HepG2 (cell line): ENCODE measurements around the gene MPIG6B. TPM values are rescaled to one million over a fixed set of nuclear protein-coding genes. Genes with fewer than 3 reads are reported as not detected.
A peak's percentile ranks its signal among the peaks of the same experiment; 100 is the strongest.

Source experiments
- ATAC-seq: fragments of 200-7000 bp; cut with Tn5 transposase; 3 replicates; pipeline ENCODE4 v1.9.1; 2020; ENCODE audit warnings: mild to moderate bottlenecking, moderate library complexity
- BruUV-seq: library from RNA; stranded (reverse); fragments of 400-500 nt; replicated peaks from 2 replicates; lab custom pipeline; 2021; lab: Mats Ljungman, UMichigan
- CTCF ChIA-PET: fragments of 300-600 bp; formaldehyde crosslinking; extraction: SDS; loops from one replicate; lab custom pipeline; 2021; ENCODE audit warnings: low total read pairs, inconsistent platforms, low intra/inter-chr PET ratio; lab: Yijun Ruan, JAX
- POLR2A ChIA-PET: fragments of 350-600 bp; sonication (Branson Sonifier 250); formaldehyde crosslinking; loops from one replicate; lab custom pipeline; 2020; ENCODE audit warnings: antibody characterized with exemption, inconsistent platforms; lab: Yijun Ruan, JAX
- DNase-seq: peaks from one replicate; pipeline ENCODE4 v3.0.0-alpha.2; 2015; ENCODE audit warnings: low spot score
- FAIRE-seq: peaks from 3 replicates; lab custom pipeline; 2011; peaks lifted over from hg19 to GRCh38; lab: Jason Lieb, UNC
- H2AFZ ChIP-seq: one replicate; pipeline ENCODE4 v1.6.1; 2011; ENCODE audit warnings: low read length, inconsistent platforms
- H3K27ac ChIP-seq: fragments of 300-600 bp; 3 replicates; pipeline ENCODE4 v1.8.0; 2011; ENCODE audit warnings: mixed run types, mild to moderate bottlenecking, mixed read lengths, low read length, inconsistent platforms; ENCODE audit not compliant: insufficient read depth; ENCODE audit errors: extremely low read length
- H3K27me3 ChIP-seq, 2 experiments: fragments of 200-600 bp in 1 of 2; 2 replicates in 1 of 2; 3 replicates in 1 of 2; pipeline versions ENCODE4 v1.6.0 to v1.8.0; 2011; ENCODE audit warnings: low read length in 2 of 2, mild to moderate bottlenecking in 2 of 2, moderate library complexity in 2 of 2, inconsistent platforms in 1 of 2; ENCODE audit not compliant: insufficient read depth in 2 of 2, control insufficient read depth in 1 of 2
- H3K36me3 ChIP-seq, 2 experiments: fragments of 200-600 bp in 1 of 2; replicated peaks in 1 of 2; 2 replicates in 1 of 2; 3 replicates in 1 of 2; pipeline versions ENCODE4 v1.5.1 to v1.8.0; 2011; ENCODE audit warnings: low read length in 2 of 2, inconsistent platforms in 1 of 2; ENCODE audit not compliant: insufficient read depth in 2 of 2, control insufficient read depth in 1 of 2
- H3K4me1 ChIP-seq: 2 replicates; pipeline ENCODE4 v1.5.1; 2012; ENCODE audit warnings: low read length, inconsistent platforms; ENCODE audit not compliant: insufficient read depth
- H3K4me2 ChIP-seq: 2 replicates; pipeline ENCODE4 v1.6.0; 2011; ENCODE audit warnings: low read depth, low read length, inconsistent platforms
- H3K4me3 ChIP-seq, 3 experiments: fragments of 200-600 bp in 1 of 3; sonication (generic), shearing (Covaris generic) in 1 of 3; replicated peaks in 1 of 3; 2 replicates each; pipeline ENCODE4 v1.5.1; 2011 to 2016; ENCODE audit warnings: low read length in 3 of 3, inconsistent platforms in 2 of 3, low read depth in 2 of 3, mild to moderate bottlenecking in 2 of 3, control low read depth in 1 of 3, mixed read lengths in 1 of 3; ENCODE audit not compliant: insufficient read depth in 1 of 3
- H3K79me2 ChIP-seq: one replicate; pipeline ENCODE4 v1.6.1; 2011; ENCODE audit warnings: low read length, inconsistent platforms; ENCODE audit not compliant: insufficient read depth
- H3K9ac ChIP-seq: 2 replicates; pipeline ENCODE4 v1.6.0; 2011; ENCODE audit warnings: mild to moderate bottlenecking, low read depth, low read length, inconsistent platforms; ENCODE audit not compliant: insufficient read depth
- H3K9me3 ChIP-seq: 2 replicates; pipeline ENCODE4 v1.5.1; 2012; ENCODE audit warnings: mild to moderate bottlenecking, low read length
- H4K20me1 ChIP-seq: 2 replicates; pipeline ENCODE4 v1.6.0; 2011; ENCODE audit warnings: inconsistent platforms, mild to moderate bottlenecking, low read length, moderate library complexity; ENCODE audit not compliant: insufficient read depth
- ATF2 ChIP-seq: sonication (generic); formaldehyde crosslinking; IDR thresholded peaks from 2 replicates; pipeline ENCODE4 v1.4.0; 2020; ENCODE audit warnings: missing genetic modification reagents
- GLI4 ChIP-seq: sonication (generic); formaldehyde crosslinking; IDR thresholded peaks from 2 replicates; pipeline ENCODE4 v1.5.1; 2020; ENCODE audit warnings: missing genetic modification reagents, mild to moderate bottlenecking, moderate library complexity, borderline replicate concordance
- HDAC6 ChIP-seq: fragments of 200-600 bp; sonication (generic); IDR thresholded peaks from 2 replicates; pipeline ENCODE4 v1.7.0; 2017; ENCODE audit warnings: mild to moderate bottlenecking, antibody characterized with exemption, low read length, low read depth
- HNF1B ChIP-seq: sonication (generic); formaldehyde crosslinking; IDR thresholded peaks from 2 replicates; pipeline ENCODE4 v1.5.1; 2020; ENCODE audit warnings: mild to moderate bottlenecking, moderate library complexity, missing genetic modification reagents
- HNF4G ChIP-seq, 2 experiments: sonication (generic) in 1 of 2; formaldehyde crosslinking in 1 of 2; IDR thresholded peaks; 2 replicates each; pipeline versions ENCODE4 v1.4.0 to v1.6.1; 2011 to 2020; ENCODE audit warnings: borderline replicate concordance in 2 of 2, low read depth in 2 of 2, mild to moderate bottlenecking in 2 of 2, low read length in 1 of 2, missing genetic modification reagents in 1 of 2, moderate library complexity in 1 of 2
- HOMEZ ChIP-seq: IDR thresholded peaks from 2 replicates; pipeline ENCODE4 v1.6.1; 2016; ENCODE audit warnings: low read depth
- NONO ChIP-seq, 2 experiments: fragments of 450-650 bp in 1 of 2; sonication (generic) in 1 of 2; formaldehyde crosslinking in 1 of 2; IDR thresholded peaks in 1 of 2; conservative IDR thresholded peaks in 1 of 2; 2 replicates each; pipeline versions ENCODE4 v1.6.1 to v1.8.0; 2017 to 2022; ENCODE audit warnings: mild to moderate bottlenecking in 1 of 2, missing genetic modification reagents in 1 of 2, moderate library complexity in 1 of 2
- NRL ChIP-seq: sonication (generic); formaldehyde crosslinking; IDR thresholded peaks from 2 replicates; pipeline ENCODE4 v1.5.0; 2020; ENCODE audit warnings: missing genetic modification reagents, mild to moderate bottlenecking, moderate library complexity, borderline replicate concordance
- ZBTB42 ChIP-seq: sonication (generic); formaldehyde crosslinking; IDR thresholded peaks from 2 replicates; pipeline ENCODE4 v1.5.0; 2020; ENCODE audit warnings: mild to moderate bottlenecking, missing genetic modification reagents
- ZFP41 ChIP-seq: sonication (generic); formaldehyde crosslinking; IDR thresholded peaks from 2 replicates; pipeline ENCODE4 v1.4.0; 2020; ENCODE audit warnings: mild to moderate bottlenecking, missing genetic modification reagents, borderline replicate concordance
- ZNF839 ChIP-seq: sonication (generic); formaldehyde crosslinking; IDR thresholded peaks from 2 replicates; pipeline ENCODE4 v1.4.0; 2020; ENCODE audit warnings: missing genetic modification reagents, mild to moderate bottlenecking, borderline replicate concordance
- WGBS: methylation state at CpG from one replicate; pipeline ENCODE4 v1.1.6; 2017; ENCODE audit warnings: low lambda C conversion rate; 5-methylcytosine and 5-hydroxymethylcytosine counted together
- in situ Hi-C: cut with HindIII; loops from 2 replicates; pipeline ENCODE4 v1.10.0; 2017; ENCODE audit warnings: low pct_unique_long_range_greater_than_20kb; ENCODE audit not compliant: extremely low pct_ligation_motif_present
- intact Hi-C: fragments of 100-400 bp; cut with micrococcal nuclease; formaldehyde crosslinking; loops from one replicate; pipeline ENCODE4 v1.10.0; 2022; ENCODE audit not compliant: unreplicated experiment
- polyA plus RNA-seq, 8 experiments: library from polyadenylated mRNA; depleted of rRNA in 3 of 8; stranded (reverse) in 7 of 8; unstranded in 1 of 8; fragments of >200 nt; fragmentation: Illumina TruSeq in 4 of 8; extraction: Trizol in 4 of 8; gene quantifications; 2 replicates each; pipeline versions ENCODE4 v1.2.1 to v1.2.3, GENCODE V29; 2011 to 2016; ENCODE audit warnings: low read depth in 4 of 8, missing spikeins in 1 of 8, mixed read lengths in 1 of 8; ENCODE audit not compliant: insufficient read depth in 1 of 8
- total RNA-seq, 5 experiments: library from RNA; depleted of rRNA; stranded (reverse); fragments of >200 nt; fragmentation: Illumina TruSeq; extraction: Trizol; gene quantifications; 2 replicates each; pipeline ENCODE4 v1.2.3, GENCODE V29; 2016; ENCODE audit warnings: low read depth in 1 of 5

MPIG6B gene
- total and polyA plus RNA-seq, 2 of the 13 experiments (the other 11 are each of a cell fraction or from before 2014, with no cell fraction given) = not detected

- TSS peak; percentile 61 for BruUV-seq
- peaks cover 39% of the 10 kb centered on the region for H3K4me1 ChIP-seq
- CTCF ChIA-PET = no interaction called here
- no peaks in the 10 kb centered on the region; a peak in 2 of 5 replicates for H3K27me3 ChIP-seq
- no peaks in the 10 kb centered on the region for H3K9me3 ChIP-seq
- H3K4me3 ChIP-seq = peak overlapping the region; percentile 71 to 84 (median 81)
- peak overlapping the region; percentile 85 for H3K27ac ChIP-seq
- POLR2A ChIA-PET = interaction anchor here (0.6 to 2.7 kb wide), 11 partner anchors 9 to 133 kb away, joined by 3 to 57 read pairs (median 12); partner anchors contain the start of genes APOM, CLIC1, CSNK2B and GPANK1
- peak overlapping the region; percentile 99 for H3K4me2 ChIP-seq
- H4K20me1 ChIP-seq = no peaks in the 10 kb centered on the region
- H3K9ac ChIP-seq = peak overlapping the region; percentile 95
- in situ Hi-C loops = no loop called here
- no peak for DNase-seq
- FAIRE-seq = no peak
- 51% methylated on average over 7 of the region's 7 CpGs for WGBS
- peaks cover 22% of the 10 kb centered on the region for H3K79me2 ChIP-seq
- intact Hi-C loops = loop anchor here (2.0 to 5.0 kb wide), 2 partner anchors 21 to 35 kb away; partner anchors contain the start of genes CLIC1 and LY6G5C
- peaks cover 4 to 13% of the 10 kb centered on the region in 2 experiments; a peak in 4 of 5 replicates for H3K36me3 ChIP-seq
- no peak overlapping the region for H2AFZ ChIP-seq
- ATAC-seq = no peak
- TF ChIP-seq NRL (CRISPR knock-in tag) (peak; percentile 71; the same call in 1 of the 2 replicates), ZFP41 (CRISPR knock-in tag) (no peak), HNF4G (IDR thresholded peaks at IDR 0.05; ENCODE audit: borderline replicate concordance, low read depth, low read length) (no peak), HNF4G (CRISPR knock-in tag; IDR thresholded peaks at IDR 0.05; ENCODE audit: borderline replicate concordance, low read depth) (no peak), GLI4 (no peak), ZNF839 (CRISPR knock-in tag) (0 out of 2 replicates have a peak, but pooled peaks have one; percentile 54), ATF2 (CRISPR knock-in tag) (no peak), NONO (IDR thresholded peaks at IDR 0.05) (no peak), NONO (CRISPR knock-in tag; conservative IDR thresholded peaks at IDR 0.05) (0 out of 2 replicates have a peak, but pooled peaks have one; percentile 18), ZBTB42 (CRISPR knock-in tag) (0 out of 2 replicates have a peak, but pooled peaks have one; percentile 4), HOMEZ (CRISPR knock-in tag) (no peak), HDAC6 (no peak), HNF1B (CRISPR knock-in tag) (0 out of 2 replicates have a peak, but pooled peaks have one; percentile 35)
Observed at GRCh38 chr6:31701666-31702404, 21.3 kb upstream of the MPIG6B start.
